HCT116 (cell line): Measurements from ENCODE around the gene HAPSTR1. TPM values are rescaled to one million over a fixed set of nuclear protein-coding genes. Genes with fewer than 3 reads are reported as not detected.
"Not testable (repeated sequence)": the region's sequence is repeated elsewhere in the genome, so short reads cannot be mapped to it uniquely, and the experiment has no call there.

ENCODE experiments used
- ATAC-seq: fragments of 200-7000 bp; cut with Tn5 transposase; 2 replicates; pipeline ENCODE4 v1.9.1; 2020; ENCODE audit warnings: mild to moderate bottlenecking, moderate library complexity
- BruUV-seq: library from RNA; stranded (reverse); fragments of 400-500 nt; replicated peaks from 2 replicates; lab custom pipeline; 2021; lab: Mats Ljungman, UMichigan
- CTCF ChIA-PET: fragments of 300-600 bp; sonication (Branson Sonifier 250); formaldehyde crosslinking; loops from one replicate; lab custom pipeline; 2021; ENCODE audit warnings: antibody characterized with exemption; lab: Charles Lee
- POLR2A ChIA-PET: fragments of 300-600, 350-600 bp; sonication (Branson Sonifier 250); formaldehyde crosslinking; loops from one replicate; lab custom pipeline; 2021; ENCODE audit warnings: antibody characterized with exemption; lab: Charles Lee
- RAD21 ChIA-PET, 2 experiments: fragments of 300-600 bp; sonication (Branson Sonifier 250); formaldehyde crosslinking; loops; one replicate each; lab custom pipeline; 2023; ENCODE audit warnings: low total read pairs in 2 of 2; ENCODE audit not compliant: uncharacterized antibody in 2 of 2, unreplicated experiment in 2 of 2, low non-redundant PET in 1 of 2; lab: Charles Lee
- DNase-seq: peaks from one replicate; pipeline ENCODE4 v3.0.0-alpha.2; 2010; ENCODE audit warnings: low read depth, low spot score
- H2AFZ ChIP-seq: fragments of 200-600 bp; shearing (Covaris generic), sonication (generic); 2 replicates; pipeline ENCODE4 v1.6.1; 2017; ENCODE audit warnings: low read depth, mixed run types, mixed read lengths, antibody characterized with exemption, low read length; ENCODE audit not compliant: poor library complexity, severe bottlenecking
- H3K27ac ChIP-seq: 2 replicates; pipeline ENCODE4 v1.5.1; 2012; ENCODE audit warnings: low read depth, low read length
- H3K27me3 ChIP-seq: fragments of 200-600 bp; sonication (generic); 2 replicates; pipeline ENCODE4 v1.6.1; 2016; ENCODE audit warnings: mixed run types, low read length, mixed read lengths; ENCODE audit not compliant: insufficient read depth
- H3K36me3 ChIP-seq, 2 experiments: fragments of 200-500 bp in 1 of 2; fragments of 200-600 bp in 1 of 2; sonication (Bioruptor generic) in 1 of 2; sonication (generic) in 1 of 2; 2 replicates each; pipeline versions ENCODE4 v1.5.1 to v1.6.1; 2014 to 2016; ENCODE audit warnings: low read length in 2 of 2, inconsistent platforms in 1 of 2, mixed read lengths in 1 of 2, mixed run types in 1 of 2; ENCODE audit not compliant: insufficient read depth in 2 of 2, control insufficient read depth in 1 of 2
- H3K4me1 ChIP-seq, 2 experiments: fragments of 200-600 bp in 1 of 2; sonication (generic) in 1 of 2; 2 replicates each; pipeline versions ENCODE4 v1.5.1 to v1.6.1; 2012 to 2017; ENCODE audit warnings: low read length in 2 of 2, inconsistent platforms in 1 of 2, mild to moderate bottlenecking in 1 of 2, mixed read lengths in 1 of 2, mixed run types in 1 of 2, moderate library complexity in 1 of 2; ENCODE audit not compliant: insufficient read depth in 2 of 2, control insufficient read depth in 1 of 2
- H3K4me2 ChIP-seq: fragments of 200-600 bp; sonication (generic); 2 replicates; pipeline ENCODE4 v1.6.1; 2017; ENCODE audit warnings: mixed run types, low read length, mixed read lengths
- H3K4me3 ChIP-seq, 2 experiments: fragments of 200-600 bp in 1 of 2; sonication (generic) in 1 of 2; replicated peaks in 1 of 2; 2 replicates each; pipeline ENCODE4 v1.5.1; 2011 to 2016; ENCODE audit warnings: low read length in 2 of 2, control low read depth in 1 of 2, low read depth in 1 of 2, mild to moderate bottlenecking in 1 of 2, mixed read lengths in 1 of 2, mixed run types in 1 of 2
- H3K79me2 ChIP-seq: fragments of 200-600 bp; sonication (generic); 2 replicates; pipeline ENCODE4 v1.6.1; 2017; ENCODE audit warnings: mild to moderate bottlenecking, mixed run types, low read length, moderate library complexity, mixed read lengths; ENCODE audit not compliant: insufficient read depth
- H3K9ac ChIP-seq: fragments of 200-600 bp; sonication (generic); 2 replicates; pipeline ENCODE4 v1.6.1; 2016; ENCODE audit warnings: low read length, mixed read lengths
- H3K9me2 ChIP-seq: fragments of 200-600 bp; sonication (generic), shearing (Covaris generic); 2 replicates; pipeline ENCODE4 v1.6.1; 2017; ENCODE audit warnings: mixed run types, mild to moderate bottlenecking, moderate library complexity; ENCODE audit not compliant: insufficient read depth
- H3K9me3 ChIP-seq, 2 experiments: fragments of 200-500 bp in 1 of 2; fragments of 200-600 bp in 1 of 2; sonication (Bioruptor generic) in 1 of 2; sonication (generic) in 1 of 2; 2 replicates each; pipeline ENCODE4 v1.6.1; 2014 to 2017; ENCODE audit warnings: low read length in 2 of 2, mixed read lengths in 2 of 2, inconsistent platforms in 1 of 2, low read depth in 1 of 2, mild to moderate bottlenecking in 1 of 2, mixed run types in 1 of 2, moderate library complexity in 1 of 2; ENCODE audit not compliant: control insufficient read depth in 1 of 2, insufficient read depth in 1 of 2
- H4K20me1 ChIP-seq: fragments of 200-600 bp; sonication (generic), shearing (Covaris generic); 2 replicates; pipeline ENCODE4 v1.6.1; 2017; ENCODE audit warnings: mixed run types, mild to moderate bottlenecking, moderate library complexity; ENCODE audit not compliant: insufficient read depth
- CBX3 ChIP-seq: IDR thresholded peaks from 2 replicates; pipeline ENCODE4 v1.6.1; 2012; ENCODE audit warnings: low read depth
- CEBPB ChIP-seq: IDR thresholded peaks from 2 replicates; pipeline ENCODE4 v1.6.1; 2012; ENCODE audit warnings: low read depth
- CTCF ChIP-seq, 3 experiments: fragments of 200-600 bp in 1 of 3; sonication (generic) in 1 of 3; IDR thresholded peaks in 2 of 3; conservative IDR thresholded peaks in 1 of 3; 2 replicates each; pipeline ENCODE4 v1.5.1; 2012 to 2017; ENCODE audit warnings: low read depth in 2 of 3, low read length in 2 of 3, antibody characterized with exemption in 1 of 3, borderline replicate concordance in 1 of 3, control low read depth in 1 of 3, mild to moderate bottlenecking in 1 of 3, mixed read lengths in 1 of 3, mixed run types in 1 of 3, moderate library complexity in 1 of 3; ENCODE audit not compliant: insufficient read depth in 1 of 3
- FOSL1 ChIP-seq: IDR thresholded peaks from 2 replicates; pipeline ENCODE4 v1.6.1; 2012; ENCODE audit warnings: low read depth
- POLR2A ChIP-seq: IDR thresholded peaks from 2 replicates; pipeline ENCODE4 v1.7.0; 2011; ENCODE audit warnings: borderline replicate concordance; ENCODE audit not compliant: insufficient read depth, insufficient read length; ENCODE audit errors: extremely low read depth
- REST ChIP-seq: IDR thresholded peaks from 2 replicates; pipeline ENCODE4 v1.6.1; 2012; ENCODE audit warnings: low read depth
- SIN3A ChIP-seq: IDR thresholded peaks from 2 replicates; pipeline ENCODE4 v1.6.1; 2012; ENCODE audit warnings: low read depth
- SP1 ChIP-seq: IDR thresholded peaks from 2 replicates; pipeline ENCODE4 v1.6.1; 2012; ENCODE audit warnings: low read depth
- ZBTB33 ChIP-seq: IDR thresholded peaks from 2 replicates; pipeline ENCODE4 v1.6.1; 2011; ENCODE audit warnings: mild to moderate bottlenecking, low read length, moderate library complexity; ENCODE audit not compliant: insufficient replicate concordance; ENCODE audit errors: extremely low read depth
- intact Hi-C: fragments of 100-400 bp; cut with micrococcal nuclease; formaldehyde crosslinking; loops from 2 replicates; pipeline ENCODE4 v1.10.0; 2022
- total RNA-seq: library from RNA; stranded (reverse); gene quantifications from one replicate; pipeline ENCODE4 v1.2.1, GENCODE V29; 2021; ENCODE audit not compliant: unreplicated experiment

The HAPSTR1 gene
- total RNA-seq, 1 experiment from 2014 or later: 54.9 TPM

DNA sequence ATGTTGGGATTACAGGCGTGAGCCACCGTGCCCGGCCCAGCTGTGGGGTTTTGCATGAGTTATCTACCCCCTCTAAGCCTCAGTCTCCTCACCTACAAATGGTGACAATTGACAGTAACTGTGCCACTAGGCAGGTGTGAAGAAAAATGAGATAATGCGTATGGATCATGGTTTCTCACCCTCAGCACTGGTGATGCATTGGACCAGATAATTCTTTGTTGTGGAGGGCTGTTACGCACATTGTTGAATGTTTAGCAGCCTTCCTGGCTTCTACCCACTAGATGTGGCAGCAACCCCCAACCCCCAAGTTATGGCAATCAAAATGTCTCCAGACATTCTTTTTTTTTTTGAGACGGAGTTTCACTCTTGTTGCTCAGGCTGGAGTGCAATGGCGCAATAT is 9.0 kb upstream of the HAPSTR1 start (continued):
- TF ChIP-seq REST: no peak

- H3K4me2 ChIP-seq: peak overlapping the region; percentile 57
- BruUV-seq, RAD21 ChIA-PET, H3K9ac ChIP-seq, H3K9me2 ChIP-seq, DNase-seq, H3K27ac ChIP-seq, H3K36me3 ChIP-seq, H4K20me1 ChIP-seq, intact Hi-C loops, H3K27me3 ChIP-seq, H3K4me3 ChIP-seq, H2AFZ ChIP-seq, H3K9me3 ChIP-seq, ATAC-seq: not testable (repeated sequence)
- peaks cover 16 to 32% of the 10 kb centered on the region in 2 experiments for H3K4me1 ChIP-seq
- peaks cover 11% of the 10 kb centered on the region for H3K79me2 ChIP-seq
- POLR2A ChIA-PET: interaction anchor here (7.7 kb wide), 1 partner anchor 9 kb away, joined by 183 read pairs; no protein-coding TSS in a partner anchor
- CTCF ChIA-PET: interaction anchor here (0.6 to 0.9 kb wide), 2 partner anchors 15 to 54 kb away, joined by 3 to 4 read pairs; no protein-coding TSS in a partner anchor
Measured at GRCh38 chr16:9087733-9088132, 3.7 kb upstream of the HAPSTR1 start.

- Histone ChIP-seq H4K20me1 (peaks cover 7% of the 10 kb centered on the region; the same call in 1 of the 2 replicates), H3K9me2 (no peaks in the 10 kb centered on the region), H3K4me1 (peaks cover 23 to 41% of the 10 kb centered on the region in 2 experiments), H3K4me2 (no peak overlapping the region; the same call in 1 of the 2 replicates), H3K4me3 (no peak overlapping the region), H3K9ac (no peak overlapping the region), H3K9me3 (no peaks in the 10 kb centered on the region), H3K27me3 (no peaks in the 10 kb centered on the region), H3K27ac (no peak overlapping the region), H3K36me3 (peaks cover 5% of the 10 kb centered on the region in 2 experiments; a peak in 3 of 4 replicates), H2AFZ (no peak overlapping the region), H3K79me2 (peaks cover 22% of the 10 kb centered on the region)
- ATAC-seq (no peak), DNase-seq (no peak)
- POLR2A ChIA-PET: interaction anchor here (7.7 kb wide), 1 partner anchor 10 kb away, joined by 183 read pairs; no protein-coding TSS in a partner anchor
- no peak for TF ChIP-seq SIN3A
- no peak for TF ChIP-seq CEBPB
- TF ChIP-seq ZBTB33: no peak
- TF ChIP-seq POLR2A: no peak
- TF ChIP-seq CTCF (IDR thresholded peaks at IDR 0.05 in 2 of 3, conservative IDR thresholded peaks at IDR 0.05 in 1 of 3; ENCODE audit: borderline replicate concordance in 1 of 3, insufficient read depth in 1 of 3, low read depth in 2 of 3, low read length in 2 of 3): no peak
- TF ChIP-seq FOSL1: no peak
- TF ChIP-seq CBX3: no peak
- TF ChIP-seq SP1: no peak
- intact Hi-C loops: no loop called here
- no TSS peak for BruUV-seq
- RAD21 ChIA-PET: no interaction called here
- CTCF ChIA-PET: no interaction called here
Measured at GRCh38 chr16:9088848-9089247, 2.6 kb upstream of the HAPSTR1 start.
